HEK293 (cell line): ENCODE measurements around the gene PRDM11.

Experiments
- CTCF ChIP-seq: fragments of 450-650 bp; formaldehyde crosslinking; IDR thresholded peaks from 2 replicates; pipeline ENCODE4 v1.5.1; 2016; ENCODE audit warnings: missing biosample characterization, missing genetic modification characterization
- PBX3 ChIP-seq: sonication (generic); formaldehyde crosslinking; IDR thresholded peaks from 2 replicates; pipeline ENCODE4 v1.8.1; 2022; ENCODE audit warnings: mild to moderate bottlenecking, moderate library complexity, missing genetic modification reagents
- SP2 ChIP-seq: fragments of 450-650 bp; formaldehyde crosslinking; IDR thresholded peaks from 2 replicates; pipeline ENCODE4 v1.5.1; 2016; ENCODE audit warnings: missing biosample characterization, missing genetic modification characterization
- ZNF23 ChIP-seq: fragments of 450-650 bp; formaldehyde crosslinking; IDR thresholded peaks from 2 replicates; pipeline ENCODE4 v1.5.1; 2016; ENCODE audit warnings: missing biosample characterization, missing genetic modification characterization, borderline replicate concordance
- ZNF280D ChIP-seq: fragments of 450-650 bp; formaldehyde crosslinking; IDR thresholded peaks from 2 replicates; pipeline ENCODE4 v1.5.1; 2016; ENCODE audit warnings: missing biosample characterization, missing genetic modification characterization
- ZNF473 ChIP-seq: fragments of 450-650 bp; formaldehyde crosslinking; IDR thresholded peaks from 2 replicates; pipeline ENCODE4 v1.5.1; 2017; ENCODE audit warnings: missing biosample characterization, missing genetic modification characterization
- ZNF501 ChIP-seq: fragments of 450-650 bp; formaldehyde crosslinking; IDR thresholded peaks from 2 replicates; pipeline ENCODE4 v1.5.1; 2016; ENCODE audit warnings: missing biosample characterization, missing genetic modification characterization
- ZNF664 ChIP-seq: fragments of 450-650 bp; formaldehyde crosslinking; IDR thresholded peaks from 2 replicates; pipeline ENCODE4 v1.5.1; 2016; ENCODE audit warnings: missing biosample characterization, missing genetic modification characterization
- ZSCAN16 ChIP-seq: fragments of 450-650 bp; formaldehyde crosslinking; IDR thresholded peaks from 2 replicates; pipeline ENCODE4 v1.5.1; 2016; ENCODE audit warnings: missing biosample characterization, missing genetic modification characterization
- ZSCAN5A ChIP-seq: fragments of 450-650 bp; formaldehyde crosslinking; IDR thresholded peaks from 2 replicates; pipeline ENCODE4 v1.5.1; 2016; ENCODE audit warnings: missing biosample characterization, missing genetic modification characterization
- TF ChIP-seq, protein P1 (sequence below): fragments of 450-650 bp; formaldehyde crosslinking; IDR thresholded peaks from 2 replicates; pipeline ENCODE4 v1.5.1; 2017; ENCODE audit warnings: missing biosample characterization, missing genetic modification characterization
- TF ChIP-seq, protein P2 (sequence below): fragments of 450-650 bp; formaldehyde crosslinking; IDR thresholded peaks from 2 replicates; pipeline ENCODE4 v1.5.1; 2016; ENCODE audit warnings: missing biosample characterization, missing genetic modification characterization

DNA sequence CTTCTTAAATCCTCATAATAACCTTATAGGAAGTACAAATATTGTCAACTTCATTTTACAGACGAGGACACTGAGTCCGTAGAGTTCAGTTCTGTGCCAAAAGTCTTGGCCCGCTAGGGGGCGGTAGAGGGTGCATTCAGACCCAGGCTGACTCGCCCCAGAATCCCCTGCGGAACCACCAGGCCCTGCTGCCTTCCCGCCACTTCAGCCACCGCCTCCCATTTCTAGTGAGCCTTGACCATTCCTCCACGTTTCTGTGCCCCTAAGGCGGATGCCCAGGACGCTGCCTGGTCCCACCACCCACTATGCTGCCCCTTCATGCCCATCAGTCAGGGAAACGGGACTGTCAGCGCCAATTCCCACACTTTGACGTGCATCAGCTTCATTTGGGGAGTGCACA is 120.6 kb downstream of the PRDM11 start:
- TF ChIP-seq CTCF (tag by site-specific recombination) (no peak; the same call in 1 of the 2 replicates), ZNF473 (no peak), ZNF280D (tag by site-specific recombination) (no peak), PBX3 (CRISPR knock-in tag) (no peak), ZSCAN5A (tag by site-specific recombination) (no peak), ZNF23 (tag by site-specific recombination) (no peak), ZSCAN16 (no peak), ZNF501 (tag by site-specific recombination) (no peak), SP2 (tag by site-specific recombination) (no peak), ZNF664 (tag by site-specific recombination) (no peak)
- TF ChIP-seq, protein P1, sequence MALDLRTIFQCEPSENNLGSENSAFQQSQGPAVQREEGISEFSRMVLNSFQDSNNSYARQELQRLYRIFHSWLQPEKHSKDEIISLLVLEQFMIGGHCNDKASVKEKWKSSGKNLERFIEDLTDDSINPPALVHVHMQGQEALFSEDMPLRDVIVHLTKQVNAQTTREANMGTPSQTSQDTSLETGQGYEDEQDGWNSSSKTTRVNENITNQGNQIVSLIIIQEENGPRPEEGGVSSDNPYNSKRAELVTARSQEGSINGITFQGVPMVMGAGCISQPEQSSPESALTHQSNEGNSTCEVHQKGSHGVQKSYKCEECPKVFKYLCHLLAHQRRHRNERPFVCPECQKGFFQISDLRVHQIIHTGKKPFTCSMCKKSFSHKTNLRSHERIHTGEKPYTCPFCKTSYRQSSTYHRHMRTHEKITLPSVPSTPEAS (tag by site-specific recombination): no peak
- TF ChIP-seq, protein P2, sequence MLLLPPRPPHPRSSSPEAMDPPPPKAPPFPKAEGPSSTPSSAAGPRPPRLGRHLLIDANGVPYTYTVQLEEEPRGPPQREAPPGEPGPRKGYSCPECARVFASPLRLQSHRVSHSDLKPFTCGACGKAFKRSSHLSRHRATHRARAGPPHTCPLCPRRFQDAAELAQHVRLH (tag by site-specific recombination): no peak
